NCI-H1105 (cell line): ENCODE results near the gene VILL.
"Not testable (repeated sequence)": the region's sequence is repeated elsewhere in the genome, so short reads cannot be mapped to it uniquely, and the experiment has no call there.

Experiments
- DNase-seq: peaks from one replicate; lab custom pipeline; 2025; lab: John Stamatoyannopoulos, UW

The VILL gene

GRCh38 chr3:38017445-38018295 is 27.1 kb downstream of the VILL start:
- DNase-seq = no peak

- no peak for DNase-seq
Observed at GRCh38 chr3:38018296-38019266, 28.0 kb downstream of the VILL start.

GRCh38 chr3:38019658-38020341 is 29.2 kb downstream of the VILL start:
- no peak for DNase-seq

- DNase-seq = no peak
Observed at GRCh38 chr3:38020342-38020726, 29.7 kb downstream of the VILL start.

- no peak for DNase-seq
Observed at GRCh38 chr3:38021196-38021595, 30.6 kb downstream of the VILL start.

GRCh38 chr3:38022301-38022700 is 31.7 kb downstream of the VILL start:
- no peak for DNase-seq

- no peak for DNase-seq
Observed at GRCh38 chr3:38022896-38023709, 32.5 kb downstream of the VILL start.

GRCh38 chr3:38026856-38027255 is 36.3 kb downstream of the VILL start:
- DNase-seq = no peak

GRCh38 chr3:38027466-38028465 is 37.2 kb downstream of the VILL start:
- no peak for DNase-seq

- DNase-seq = no peak
Observed at GRCh38 chr3:38028621-38029361, 38.2 kb downstream of the VILL start.

- DNase-seq = no peak
Observed at GRCh38 chr3:38029400-38030125, 39.0 kb downstream of the VILL start, which contains the start of gene PLCD1. Gene PLCD1 (minus strand): TSS chr3:38029642. CDS start chr3:38029539, 103 bp downstream.

GRCh38 chr3:38030126-38031021 is 39.8 kb downstream of the VILL start:
- DNase-seq = no peak

- DNase-seq = no peak
Observed at GRCh38 chr3:38031022-38031994, 40.7 kb downstream of the VILL start.

GRCh38 chr3:38032328-38032865 is 41.8 kb downstream of the VILL start:
- no peak for DNase-seq

GRCh38 chr3:38033586-38033985 is 43.0 kb downstream of the VILL start:
- not testable (repeated sequence) for DNase-seq

GRCh38 chr3:38034335-38034734 is 43.7 kb downstream of the VILL start:
- not testable (repeated sequence) for DNase-seq
